ENCODE measurements around the gene FTCDNL1. TPM values are rescaled to one million over a fixed set of nuclear protein-coding genes. Genes with fewer than 3 reads are reported as not detected.

Gene FTCDNL1
- total RNA-seq, 1 donor from 2014 or later = 2.7 TPM

DNA sequence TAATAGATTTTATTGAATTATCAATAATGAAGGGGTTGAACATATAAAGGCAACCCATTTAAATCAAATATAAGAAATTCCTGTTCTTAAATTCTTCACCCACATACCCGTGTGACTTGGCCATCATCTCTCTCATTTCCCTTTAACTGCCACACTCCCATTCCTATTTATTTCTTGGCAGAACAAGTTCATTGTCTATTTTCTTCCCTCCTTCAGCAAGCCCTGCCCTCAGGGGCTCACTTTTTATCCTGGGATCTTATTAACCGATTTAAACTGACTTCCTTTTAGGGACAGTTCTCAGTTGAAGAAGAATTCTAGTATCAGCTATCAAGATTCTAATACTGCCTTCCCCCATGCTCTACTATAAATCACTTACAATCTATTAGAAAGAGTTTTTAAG lies 123.2 kb downstream of the FTCDNL1 start:
- Histone ChIP-seq H3K27me3 (no peaks in the 10 kb centered on the region), H3K36me3 (no peaks in the 10 kb centered on the region), H3K27ac (no peak overlapping the region), H3K4me2 (no peak overlapping the region), H3K9me3 (ENCODE audit: low read depth) (no peaks in the 10 kb centered on the region), H4K20me1 (ENCODE audit: low read depth) (no peaks in the 10 kb centered on the region), H3F3A (ENCODE audit: low read depth) (no peaks in the 10 kb centered on the region), H3K4me3 (no peak overlapping the region), H2AFZ (replicated peaks) (no peak overlapping the region), H3K4me1 (no peaks in the 10 kb centered on the region), H3K9ac (no peak overlapping the region), H3K79me2 (ENCODE audit: low read depth) (no peaks in the 10 kb centered on the region)
- H3K27ac Mint-ChIP-seq = no peak overlapping the region
- peaks cover 2% of the 10 kb centered on the region for H3K27me3 Mint-ChIP-seq (ENCODE audit: insufficient read depth, low read depth)
- DNase-seq (ENCODE audit: low spot score) = no peak
- H3K4me1 Mint-ChIP-seq = no peaks in the 10 kb centered on the region
- TF ChIP-seq EZH2phosphoT487 (IDR thresholded peaks at IDR 0.05) (no peak), EZH2 (IDR thresholded peaks at IDR 0.05) (no peak)
- TF ChIP-seq, protein P1, sequence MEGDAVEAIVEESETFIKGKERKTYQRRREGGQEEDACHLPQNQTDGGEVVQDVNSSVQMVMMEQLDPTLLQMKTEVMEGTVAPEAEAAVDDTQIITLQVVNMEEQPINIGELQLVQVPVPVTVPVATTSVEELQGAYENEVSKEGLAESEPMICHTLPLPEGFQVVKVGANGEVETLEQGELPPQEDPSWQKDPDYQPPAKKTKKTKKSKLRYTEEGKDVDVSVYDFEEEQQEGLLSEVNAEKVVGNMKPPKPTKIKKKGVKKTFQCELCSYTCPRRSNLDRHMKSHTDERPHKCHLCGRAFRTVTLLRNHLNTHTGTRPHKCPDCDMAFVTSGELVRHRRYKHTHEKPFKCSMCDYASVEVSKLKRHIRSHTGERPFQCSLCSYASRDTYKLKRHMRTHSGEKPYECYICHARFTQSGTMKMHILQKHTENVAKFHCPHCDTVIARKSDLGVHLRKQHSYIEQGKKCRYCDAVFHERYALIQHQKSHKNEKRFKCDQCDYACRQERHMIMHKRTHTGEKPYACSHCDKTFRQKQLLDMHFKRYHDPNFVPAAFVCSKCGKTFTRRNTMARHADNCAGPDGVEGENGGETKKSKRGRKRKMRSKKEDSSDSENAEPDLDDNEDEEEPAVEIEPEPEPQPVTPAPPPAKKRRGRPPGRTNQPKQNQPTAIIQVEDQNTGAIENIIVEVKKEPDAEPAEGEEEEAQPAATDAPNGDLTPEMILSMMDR (IDR thresholded peaks at IDR 0.05) = no peak
- peaks cover 2% of the 10 kb centered on the region for H3K9me3 Mint-ChIP-seq
- H3K4me3 Mint-ChIP-seq = no peak overlapping the region
- no peaks in the 10 kb centered on the region for H3K36me3 Mint-ChIP-seq

DNA sequence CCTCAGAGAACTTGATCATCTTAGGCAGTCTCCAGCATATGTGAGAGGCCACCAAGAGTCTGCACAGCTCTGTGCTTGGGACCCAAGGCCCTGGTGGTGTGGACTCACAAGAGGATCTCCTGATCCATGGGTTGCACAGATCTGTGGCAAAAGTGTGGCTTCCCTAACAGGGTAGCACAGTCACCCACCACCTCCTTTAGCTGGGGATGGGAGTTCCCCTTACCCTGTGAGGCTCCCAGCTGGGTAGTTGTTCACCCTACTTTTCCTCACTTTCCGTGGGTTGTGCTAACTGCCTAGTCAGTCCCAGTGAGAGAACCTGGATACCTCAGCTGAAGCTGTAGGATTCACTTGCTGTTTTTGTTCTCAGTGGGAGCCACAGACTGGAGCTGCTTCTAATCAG lies 123.7 kb downstream of the FTCDNL1 start:
- TF ChIP-seq, protein P1 (IDR thresholded peaks at IDR 0.05) = no peak
- TF ChIP-seq EZH2 (IDR thresholded peaks at IDR 0.05) (no peak), EZH2phosphoT487 (IDR thresholded peaks at IDR 0.05) (no peak)
- Histone ChIP-seq H3K36me3 (no peaks in the 10 kb centered on the region), H3F3A (ENCODE audit: low read depth) (no peaks in the 10 kb centered on the region), H3K79me2 (ENCODE audit: low read depth) (no peaks in the 10 kb centered on the region), H3K9ac (no peak overlapping the region), H3K4me1 (no peaks in the 10 kb centered on the region), H3K4me2 (no peak overlapping the region), H4K20me1 (ENCODE audit: low read depth) (no peaks in the 10 kb centered on the region), H3K4me3 (no peak overlapping the region), H3K9me3 (ENCODE audit: low read depth) (no peaks in the 10 kb centered on the region), H3K27me3 (no peaks in the 10 kb centered on the region), H3K27ac (no peak overlapping the region), H2AFZ (replicated peaks) (no peak overlapping the region)
- no peak overlapping the region for H3K4me3 Mint-ChIP-seq
- no peak overlapping the region for H3K27ac Mint-ChIP-seq
- no peaks in the 10 kb centered on the region for H3K4me1 Mint-ChIP-seq
- H3K27me3 Mint-ChIP-seq (ENCODE audit: insufficient read depth, low read depth) = peaks cover 2% of the 10 kb centered on the region
- no peak for DNase-seq (ENCODE audit: low spot score)
- peaks cover 5% of the 10 kb centered on the region for H3K9me3 Mint-ChIP-seq
- H3K36me3 Mint-ChIP-seq = no peaks in the 10 kb centered on the region

DNA sequence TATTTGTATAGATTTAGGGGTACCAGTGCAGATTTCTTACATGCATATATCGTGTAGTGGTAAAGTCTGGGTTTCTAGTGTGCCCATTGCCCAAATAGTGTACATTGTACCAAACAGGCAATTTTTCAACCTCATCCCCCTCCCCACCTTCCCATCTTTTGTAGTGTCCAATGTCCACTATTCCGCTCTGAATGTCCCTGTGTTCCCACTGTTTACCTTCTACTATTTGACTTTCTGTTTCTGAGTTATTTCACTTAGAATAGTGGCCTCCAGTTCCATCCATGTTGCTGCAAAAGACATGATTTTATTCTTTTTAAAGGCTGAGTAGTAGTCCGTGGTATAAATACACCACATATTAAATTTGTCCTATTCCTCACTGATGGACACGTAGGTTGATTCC lies 132.9 kb downstream of the FTCDNL1 start:
- no peak overlapping the region for H3K4me3 ChIP-seq
- Mint-ChIP-seq H3K9me3 (peaks cover 3% of the 10 kb centered on the region), H3K4me1 (no peaks in the 10 kb centered on the region), H3K36me3 (no peaks in the 10 kb centered on the region), H3K27ac (no peak overlapping the region), H3K27me3 (ENCODE audit: insufficient read depth, low read depth) (peaks cover 2% of the 10 kb centered on the region), H3K4me3 (no peak overlapping the region)
- H3K27me3 ChIP-seq = no peaks in the 10 kb centered on the region
- no peak overlapping the region for H3K4me2 ChIP-seq
- no peaks in the 10 kb centered on the region for H3F3A ChIP-seq (ENCODE audit: low read depth)
- DNase-seq (ENCODE audit: low spot score) = no peak
- no peak overlapping the region for H3K27ac ChIP-seq
- no peaks in the 10 kb centered on the region for H3K9me3 ChIP-seq (ENCODE audit: low read depth)
- H3K79me2 ChIP-seq (ENCODE audit: low read depth) = no peaks in the 10 kb centered on the region
- no peaks in the 10 kb centered on the region for H3K36me3 ChIP-seq
- TF ChIP-seq EZH2 (IDR thresholded peaks at IDR 0.05) (no peak), EZH2phosphoT487 (IDR thresholded peaks at IDR 0.05) (no peak)
- TF ChIP-seq, protein P1 (IDR thresholded peaks at IDR 0.05) = no peak
- H3K9ac ChIP-seq = no peak overlapping the region
- peaks cover 5% of the 10 kb centered on the region for H3K4me1 ChIP-seq
- no peaks in the 10 kb centered on the region for H4K20me1 ChIP-seq (ENCODE audit: low read depth)
- no peak overlapping the region for H2AFZ ChIP-seq (replicated peaks)

DNA sequence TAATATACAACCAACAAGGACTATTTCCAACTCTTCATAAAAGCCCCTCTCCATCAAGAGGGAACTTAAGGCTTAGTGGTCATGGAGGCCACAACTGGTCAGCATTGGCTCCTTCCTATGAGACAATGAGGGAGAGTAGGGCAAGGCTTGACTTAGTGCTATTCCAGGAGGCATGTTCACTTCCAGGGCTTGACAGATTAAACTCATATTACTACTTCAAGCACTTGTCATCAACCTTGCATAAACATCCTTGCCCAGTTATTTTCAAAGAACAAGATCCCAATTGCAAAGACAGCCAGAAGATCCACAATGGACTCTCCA lies 133.4 kb downstream of the FTCDNL1 start:
- Mint-ChIP-seq H3K36me3 (no peaks in the 10 kb centered on the region), H3K27me3 (ENCODE audit: insufficient read depth, low read depth) (peaks cover 4% of the 10 kb centered on the region), H3K9me3 (no peaks in the 10 kb centered on the region), H3K4me3 (no peak overlapping the region), H3K4me1 (no peaks in the 10 kb centered on the region), H3K27ac (no peak overlapping the region)
- Histone ChIP-seq H2AFZ (replicated peaks) (no peak overlapping the region), H3K4me1 (peaks cover 5% of the 10 kb centered on the region), H3K79me2 (ENCODE audit: low read depth) (no peaks in the 10 kb centered on the region), H3K9ac (no peak overlapping the region), H3K27me3 (no peaks in the 10 kb centered on the region), H4K20me1 (ENCODE audit: low read depth) (no peaks in the 10 kb centered on the region), H3F3A (ENCODE audit: low read depth) (no peaks in the 10 kb centered on the region), H3K27ac (no peak overlapping the region), H3K9me3 (ENCODE audit: low read depth) (no peaks in the 10 kb centered on the region), H3K4me3 (no peak overlapping the region), H3K36me3 (no peaks in the 10 kb centered on the region), H3K4me2 (no peak overlapping the region)
- no peak for TF ChIP-seq EZH2phosphoT487 (IDR thresholded peaks at IDR 0.05)
- TF ChIP-seq, protein P1 (IDR thresholded peaks at IDR 0.05) = no peak
- no peak for TF ChIP-seq EZH2 (IDR thresholded peaks at IDR 0.05)
- DNase-seq (ENCODE audit: low spot score) = no peak

Data from neural progenitor cell (in vitro differentiated cells).